ES-I3 (cell line): ENCODE results near the gene ZNF277.

ENCODE experiments used
- H3K36me3 ChIP-seq: 2 replicates; pipeline ENCODE4 v1.6.1; 2013; ENCODE audit warnings: mild to moderate bottlenecking, low read length, control low read depth, moderate library complexity; ENCODE audit not compliant: insufficient read depth
- H3K4me1 ChIP-seq: 2 replicates; pipeline ENCODE4 v1.6.1; 2013; ENCODE audit warnings: mild to moderate bottlenecking, control low read depth, low read length; ENCODE audit not compliant: insufficient read depth
- H3K9ac ChIP-seq: 2 replicates; pipeline ENCODE4 v1.6.1; 2013; ENCODE audit warnings: low read depth, mild to moderate bottlenecking, low read length, moderate library complexity
- H3K9me3 ChIP-seq: 2 replicates; pipeline ENCODE4 v1.6.1; 2013; ENCODE audit warnings: mild to moderate bottlenecking, low read length, moderate library complexity; ENCODE audit not compliant: control insufficient read depth, insufficient read depth

The ZNF277 gene

GRCh38 chr7:112334366-112334765, 127.9 kb downstream of the ZNF277 start:
- Histone ChIP-seq H3K36me3 (no peaks in the 10 kb centered on the region), H3K4me1 (peaks cover 29% of the 10 kb centered on the region), H3K9me3 (no peaks in the 10 kb centered on the region), H3K9ac (no peak overlapping the region)

GRCh38 chr7:112336261-112336660, 129.8 kb downstream of the ZNF277 start:
- Histone ChIP-seq H3K36me3 (peaks cover 4% of the 10 kb centered on the region), H3K4me1 (peaks cover 20% of the 10 kb centered on the region), H3K9me3 (no peaks in the 10 kb centered on the region)

GRCh38 chr7:112336936-112337576, 130.6 kb downstream of the ZNF277 start:
- no peak overlapping the region for H3K9ac ChIP-seq
- no peaks in the 10 kb centered on the region for H3K9me3 ChIP-seq
- H3K36me3 ChIP-seq = peaks cover 4% of the 10 kb centered on the region

More at GRCh38 chr7:112336261-112336660, 129.8 kb downstream of the ZNF277 start:
- no peak overlapping the region for H3K9ac ChIP-seq

GRCh38 chr7:112337892-112338291, 131.4 kb downstream of the ZNF277 start:
- H3K9ac ChIP-seq = no peak overlapping the region
- no peaks in the 10 kb centered on the region for H3K9me3 ChIP-seq
- H3K4me1 ChIP-seq = peaks cover 17% of the 10 kb centered on the region
- peaks cover 4% of the 10 kb centered on the region for H3K36me3 ChIP-seq

More at GRCh38 chr7:112336936-112337576, 130.6 kb downstream of the ZNF277 start:
- H3K4me1 ChIP-seq = peaks cover 17% of the 10 kb centered on the region

DNA sequence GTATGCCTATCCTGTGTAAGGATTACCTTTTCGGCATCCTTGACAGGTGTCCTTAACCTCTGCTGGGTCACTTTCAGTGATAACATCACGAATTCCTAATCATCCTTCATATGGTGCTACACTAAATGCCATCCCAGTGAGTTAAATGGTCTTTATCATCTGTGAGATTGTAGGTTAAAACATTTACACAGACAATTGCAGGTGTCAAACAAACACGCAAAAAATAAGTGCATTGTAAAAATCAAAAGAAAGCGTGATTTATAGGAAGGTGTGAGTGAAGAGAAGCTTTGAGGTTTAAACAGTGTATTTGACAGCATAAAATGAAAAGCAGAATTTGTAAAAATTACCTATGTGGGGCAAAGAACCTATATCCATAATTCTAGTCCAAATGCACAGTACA, 132.3 kb downstream of the ZNF277 start:
- Histone ChIP-seq H3K4me1 (peaks cover 17% of the 10 kb centered on the region), H3K9me3 (no peaks in the 10 kb centered on the region), H3K36me3 (peaks cover 4% of the 10 kb centered on the region), H3K9ac (no peak overlapping the region)

GRCh38 chr7:112341464-112341863, 135.0 kb downstream of the ZNF277 start:
- peaks cover 4% of the 10 kb centered on the region for H3K36me3 ChIP-seq

DNA sequence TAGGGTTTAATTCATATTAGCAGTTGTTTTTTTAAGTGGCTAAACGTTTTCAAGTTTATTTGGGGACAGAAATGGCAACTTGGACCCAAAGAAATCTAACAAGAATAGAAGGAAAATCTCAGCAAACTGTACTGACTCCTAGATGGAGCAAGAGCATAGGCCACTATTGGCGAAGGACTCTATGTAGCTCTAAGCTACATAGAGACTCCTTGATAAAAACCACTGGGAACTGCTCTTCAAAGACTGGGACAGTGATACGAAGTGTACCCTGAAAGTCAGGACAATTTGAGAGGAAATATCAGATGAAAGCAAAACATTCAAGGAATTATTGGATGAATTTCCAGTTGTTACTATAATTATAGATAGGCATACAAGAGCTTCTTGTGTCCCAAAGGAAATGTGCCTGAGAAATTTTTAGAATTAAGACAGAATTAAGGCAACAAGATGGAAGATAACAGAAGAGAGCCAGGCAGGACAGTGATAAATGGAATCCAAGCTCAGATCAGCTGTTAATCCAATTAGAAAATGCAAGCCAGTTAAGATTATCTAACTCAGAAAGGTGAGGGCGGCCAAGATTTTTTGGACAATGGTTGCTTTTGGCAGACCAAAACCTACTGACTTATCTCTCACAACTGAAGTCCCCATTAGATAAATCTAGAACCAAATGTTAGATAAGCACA, 140.0 kb downstream of the ZNF277 start:
- Histone ChIP-seq H3K9ac (no peak overlapping the region), H3K4me1 (no peaks in the 10 kb centered on the region), H3K36me3 (no peaks in the 10 kb centered on the region; the same call in 1 of the 2 replicates), H3K9me3 (no peaks in the 10 kb centered on the region)

More at GRCh38 chr7:112341464-112341863, 135.0 kb downstream of the ZNF277 start:
- H3K4me1 ChIP-seq = peaks cover 17% of the 10 kb centered on the region
- no peaks in the 10 kb centered on the region for H3K9me3 ChIP-seq
- no peak overlapping the region for H3K9ac ChIP-seq

DNA sequence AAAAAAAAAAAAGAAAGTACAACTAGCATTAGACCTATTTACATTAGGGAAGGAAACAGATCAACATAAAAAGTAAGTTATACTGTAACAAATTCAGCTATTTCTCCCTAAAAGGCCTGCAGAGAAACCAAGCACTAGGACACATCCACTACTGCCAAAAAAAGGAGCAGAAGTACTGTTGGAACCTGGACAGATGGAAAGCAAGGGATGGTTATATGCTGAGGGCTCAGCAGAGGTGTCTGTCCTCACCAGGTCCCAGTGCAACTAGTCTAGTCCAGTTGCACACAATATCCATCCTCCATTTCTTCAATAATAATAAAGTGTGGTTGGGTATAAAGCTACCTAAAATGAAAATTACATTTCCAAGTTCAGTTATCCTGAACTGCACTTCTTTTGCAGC, 140.6 kb downstream of the ZNF277 start:
- Histone ChIP-seq H3K9ac (no peak overlapping the region), H3K36me3 (no peaks in the 10 kb centered on the region; the same call in 1 of the 2 replicates), H3K4me1 (no peaks in the 10 kb centered on the region), H3K9me3 (no peaks in the 10 kb centered on the region)

- H3K4me1 ChIP-seq = no peaks in the 10 kb centered on the region
- no peak overlapping the region for H3K9ac ChIP-seq
- no peaks in the 10 kb centered on the region for H3K9me3 ChIP-seq
- no peaks in the 10 kb centered on the region for H3K36me3 ChIP-seq
Observed at GRCh38 chr7:112350585-112350984, 144.1 kb downstream of the ZNF277 start.

- Histone ChIP-seq H3K36me3 (no peaks in the 10 kb centered on the region), H3K9ac (no peak overlapping the region), H3K9me3 (no peaks in the 10 kb centered on the region), H3K4me1 (no peaks in the 10 kb centered on the region)
Observed at GRCh38 chr7:112356596-112356995, 150.1 kb downstream of the ZNF277 start.

DNA sequence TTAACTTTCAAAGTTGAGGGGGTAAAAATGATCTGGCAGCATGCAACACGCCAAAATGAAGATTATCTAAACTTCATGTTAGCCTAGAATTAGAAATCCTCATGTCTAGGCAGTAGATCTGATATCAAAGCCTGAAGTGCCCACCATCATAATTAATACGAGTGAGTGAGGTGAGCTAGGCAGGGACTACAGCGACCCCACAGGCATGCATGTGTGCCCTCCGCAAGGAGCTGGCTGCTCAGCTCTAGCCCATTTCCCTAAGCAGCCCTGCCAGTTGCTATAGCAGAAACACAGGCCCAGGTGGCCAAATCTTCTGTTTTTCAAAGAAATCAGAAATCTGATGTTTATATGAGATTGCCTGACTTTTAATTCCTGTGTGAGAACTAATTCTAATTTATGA, 150.6 kb downstream of the ZNF277 start:
- Histone ChIP-seq H3K36me3 (no peaks in the 10 kb centered on the region), H3K9ac (no peak overlapping the region), H3K4me1 (no peaks in the 10 kb centered on the region), H3K9me3 (no peaks in the 10 kb centered on the region)

DNA sequence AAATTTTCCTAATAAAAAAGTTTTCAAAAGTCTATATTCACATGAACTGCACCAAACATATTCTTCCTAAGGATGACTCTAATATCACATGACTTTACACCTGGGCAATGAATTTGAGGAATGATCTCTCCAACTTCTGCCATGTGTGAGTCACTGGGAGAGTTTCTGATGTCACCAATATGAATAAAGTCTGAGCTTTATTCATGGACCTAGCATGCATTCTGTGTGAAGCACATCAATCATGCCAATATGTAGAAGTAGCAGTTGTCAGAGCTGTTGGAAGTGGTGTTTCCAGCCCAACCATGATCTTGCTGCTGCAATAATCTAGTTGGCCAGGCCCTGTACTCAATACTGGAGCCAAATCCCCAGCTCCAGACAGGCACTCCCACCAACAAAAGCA, 152.0 kb downstream of the ZNF277 start:
- Histone ChIP-seq H3K9ac (no peak overlapping the region), H3K36me3 (no peaks in the 10 kb centered on the region), H3K9me3 (no peaks in the 10 kb centered on the region), H3K4me1 (0 out of 2 replicates have a peak, but pooled peaks cover 5% of the 10 kb centered on the region)

DNA sequence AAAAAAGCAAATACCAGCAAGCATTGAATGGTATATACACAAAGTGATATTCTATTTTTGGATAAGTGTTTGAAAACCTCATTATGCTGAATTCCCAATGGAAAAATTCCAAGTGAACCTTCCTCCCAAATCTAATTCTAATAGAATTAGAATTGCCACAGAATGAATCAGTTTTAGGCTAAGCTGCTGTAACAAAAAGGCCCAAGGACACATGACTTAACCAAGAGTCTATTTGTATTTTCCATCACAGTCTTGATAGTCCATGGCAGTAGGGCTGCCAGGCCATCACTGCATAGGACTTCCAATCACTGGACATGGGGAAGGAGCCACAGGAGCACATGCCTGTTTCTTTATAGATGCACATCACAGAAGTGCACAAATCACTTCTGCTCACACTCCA, 152.6 kb downstream of the ZNF277 start:
- Histone ChIP-seq H3K4me1 (0 out of 2 replicates have a peak, but pooled peaks cover 5% of the 10 kb centered on the region), H3K9ac (no peak overlapping the region), H3K9me3 (no peaks in the 10 kb centered on the region), H3K36me3 (no peaks in the 10 kb centered on the region)

- Histone ChIP-seq H3K9me3 (no peaks in the 10 kb centered on the region), H3K9ac (no peak overlapping the region), H3K4me1 (0 out of 2 replicates have a peak, but pooled peaks cover 5% of the 10 kb centered on the region), H3K36me3 (no peaks in the 10 kb centered on the region)
Observed at GRCh38 chr7:112360681-112361080, 154.2 kb downstream of the ZNF277 start.

DNA sequence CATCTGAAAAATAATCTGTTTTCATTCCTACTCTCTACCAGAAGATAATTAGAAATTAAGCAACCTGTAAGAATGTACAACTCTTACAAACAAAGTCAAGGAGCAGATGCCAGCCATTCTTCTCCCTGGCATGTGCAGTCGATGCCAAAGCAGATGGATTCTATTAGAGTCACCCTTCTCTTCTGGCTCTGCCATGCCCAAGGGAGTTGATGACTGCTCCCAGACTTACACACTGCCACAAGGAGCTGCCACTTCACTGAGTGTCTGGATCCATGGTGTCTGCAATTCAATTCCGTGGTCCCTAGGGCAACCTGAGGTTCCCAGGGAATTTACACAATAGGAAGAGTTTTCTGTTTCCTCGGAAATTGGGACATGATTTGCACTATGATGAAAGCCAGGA, 154.7 kb downstream of the ZNF277 start:
- no peak overlapping the region for H3K9ac ChIP-seq
- H3K36me3 ChIP-seq = no peaks in the 10 kb centered on the region
- H3K9me3 ChIP-seq = no peaks in the 10 kb centered on the region
- H3K4me1 ChIP-seq = 0 out of 2 replicates have a peak, but pooled peaks cover 5% of the 10 kb centered on the region
